Measurements from ENCODE around the gene ATP11A.

Gene ATP11A

GRCh38 chr13:112761701-112762689 lies 72.2 kb downstream of the ATP11A start:
- DNase-seq (ENCODE audit: low read depth) = no peak

GRCh38 chr13:112762690-112763080 lies 72.8 kb downstream of the ATP11A start:
- DNase-seq (ENCODE audit: low read depth) = no peak

GRCh38 chr13:112764028-112764427 lies 74.2 kb downstream of the ATP11A start:
- DNase-seq (ENCODE audit: low read depth) = no peak

- no peak for DNase-seq (ENCODE audit: low read depth)
Measured at GRCh38 chr13:112764864-112765561, 75.2 kb downstream of the ATP11A start.

GRCh38 chr13:112765731-112766130 lies 75.9 kb downstream of the ATP11A start:
- DNase-seq (ENCODE audit: low read depth) = no peak

- DNase-seq (ENCODE audit: low read depth) = no peak
Measured at GRCh38 chr13:112766336-112766735, 76.5 kb downstream of the ATP11A start.

- DNase-seq (ENCODE audit: low read depth) = no peak
Measured at GRCh38 chr13:112767506-112768471, 78.0 kb downstream of the ATP11A start.

GRCh38 chr13:112768795-112769481 lies 79.1 kb downstream of the ATP11A start:
- peak; percentile 13 for DNase-seq (ENCODE audit: low read depth)

- no peak for DNase-seq (ENCODE audit: low read depth)
Measured at GRCh38 chr13:112769615-112770014, 79.8 kb downstream of the ATP11A start.

GRCh38 chr13:112770504-112770903 lies 80.7 kb downstream of the ATP11A start:
- no peak for DNase-seq (ENCODE audit: low read depth)

GRCh38 chr13:112771139-112771876 lies 81.5 kb downstream of the ATP11A start:
- no peak for DNase-seq (ENCODE audit: low read depth)

GRCh38 chr13:112771877-112772538 lies 82.2 kb downstream of the ATP11A start:
- no peak for DNase-seq (ENCODE audit: low read depth)

GRCh38 chr13:112772539-112772909 lies 82.7 kb downstream of the ATP11A start:
- no peak for DNase-seq (ENCODE audit: low read depth)

GRCh38 chr13:112772929-112773328 lies 83.1 kb downstream of the ATP11A start:
- no peak for DNase-seq (ENCODE audit: low read depth)

GRCh38 chr13:112773601-112774447 lies 84.0 kb downstream of the ATP11A start:
- DNase-seq (ENCODE audit: low read depth) = no peak

GRCh38 chr13:112774448-112774792 lies 84.6 kb downstream of the ATP11A start:
- no peak for DNase-seq (ENCODE audit: low read depth)

GRCh38 chr13:112774829-112775565 lies 85.2 kb downstream of the ATP11A start:
- no peak for DNase-seq (ENCODE audit: low read depth)

GRCh38 chr13:112775791-112776279 lies 86.0 kb downstream of the ATP11A start:
- no peak for DNase-seq (ENCODE audit: low read depth)
